ENCODE measurements around the gene BPTF. TPM values are rescaled to one million over a fixed set of nuclear protein-coding genes. Genes with fewer than 3 reads are reported as not detected.

BPTF gene
- total RNA-seq, 1 donor from 2014 or later = 96.9 TPM

DNA sequence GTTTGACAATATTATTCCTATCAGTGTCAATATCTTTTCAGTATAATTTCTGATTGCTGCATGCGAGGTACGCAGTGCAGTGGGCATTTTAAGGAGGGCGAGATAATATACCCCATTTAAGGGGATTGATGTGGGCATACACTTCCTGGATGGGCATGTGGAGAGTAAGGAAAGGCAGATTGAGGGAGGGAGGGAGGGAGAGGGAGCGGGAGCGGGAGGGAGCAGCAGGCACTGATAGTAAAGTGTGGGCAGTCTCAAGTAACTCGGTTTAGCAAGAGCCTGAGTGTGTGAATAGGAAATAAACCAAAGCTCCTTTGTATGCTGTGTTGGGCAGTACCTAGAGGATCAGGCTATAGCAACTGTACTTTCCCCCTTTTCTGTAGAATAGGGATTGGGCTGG, 5.1 kb downstream of the BPTF start:
- Histone ChIP-seq H3K4me3 (no peak overlapping the region), H3K4me1 (peaks cover 78% of the 10 kb centered on the region), H3K27me3 (ENCODE audit: low read depth) (no peaks in the 10 kb centered on the region), H3K36me3 (no peaks in the 10 kb centered on the region), H3K27ac (no peak overlapping the region), H3K9me3 (no peaks in the 10 kb centered on the region)
- ATAC-seq = peak; percentile 44 to 46
- TF ChIP-seq, protein P1, sequence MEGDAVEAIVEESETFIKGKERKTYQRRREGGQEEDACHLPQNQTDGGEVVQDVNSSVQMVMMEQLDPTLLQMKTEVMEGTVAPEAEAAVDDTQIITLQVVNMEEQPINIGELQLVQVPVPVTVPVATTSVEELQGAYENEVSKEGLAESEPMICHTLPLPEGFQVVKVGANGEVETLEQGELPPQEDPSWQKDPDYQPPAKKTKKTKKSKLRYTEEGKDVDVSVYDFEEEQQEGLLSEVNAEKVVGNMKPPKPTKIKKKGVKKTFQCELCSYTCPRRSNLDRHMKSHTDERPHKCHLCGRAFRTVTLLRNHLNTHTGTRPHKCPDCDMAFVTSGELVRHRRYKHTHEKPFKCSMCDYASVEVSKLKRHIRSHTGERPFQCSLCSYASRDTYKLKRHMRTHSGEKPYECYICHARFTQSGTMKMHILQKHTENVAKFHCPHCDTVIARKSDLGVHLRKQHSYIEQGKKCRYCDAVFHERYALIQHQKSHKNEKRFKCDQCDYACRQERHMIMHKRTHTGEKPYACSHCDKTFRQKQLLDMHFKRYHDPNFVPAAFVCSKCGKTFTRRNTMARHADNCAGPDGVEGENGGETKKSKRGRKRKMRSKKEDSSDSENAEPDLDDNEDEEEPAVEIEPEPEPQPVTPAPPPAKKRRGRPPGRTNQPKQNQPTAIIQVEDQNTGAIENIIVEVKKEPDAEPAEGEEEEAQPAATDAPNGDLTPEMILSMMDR (IDR thresholded peaks at IDR 0.05) = no peak
- intact Hi-C loops (cut with DNase I) = no loop called here
- DNase-seq = no peak

DNA sequence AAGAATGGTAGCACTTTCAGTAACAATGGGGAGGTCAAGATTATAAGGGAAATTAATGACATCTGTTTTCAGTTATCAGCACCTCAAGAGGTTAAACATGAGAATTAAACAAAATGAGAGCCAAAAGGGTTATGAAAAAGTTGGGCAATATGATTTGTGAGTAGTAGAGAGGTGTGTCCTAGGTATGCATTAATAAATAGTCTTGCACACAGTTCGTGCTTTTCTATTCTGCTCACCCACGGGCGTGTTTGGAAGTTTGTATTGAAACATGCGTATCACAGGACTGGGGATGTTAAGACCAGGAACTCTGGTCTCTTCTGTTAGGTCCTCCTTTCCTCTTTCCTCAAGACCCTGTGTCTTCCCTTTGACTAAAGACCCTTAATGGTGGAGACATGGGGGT, 6.0 kb downstream of the BPTF start:
- ATAC-seq = peak; percentile 35 to 46
- intact Hi-C loops (cut with DNase I) = no loop called here
- no peaks in the 10 kb centered on the region for H3K27me3 ChIP-seq (ENCODE audit: low read depth)
- no peaks in the 10 kb centered on the region for H3K9me3 ChIP-seq
- TF ChIP-seq, protein P1 (IDR thresholded peaks at IDR 0.05) = no peak
- DNase-seq = no peak
- H3K27ac ChIP-seq = no peak overlapping the region
- no peak overlapping the region for H3K4me3 ChIP-seq
- peaks cover 87% of the 10 kb centered on the region for H3K4me1 ChIP-seq
- no peaks in the 10 kb centered on the region for H3K36me3 ChIP-seq

DNA sequence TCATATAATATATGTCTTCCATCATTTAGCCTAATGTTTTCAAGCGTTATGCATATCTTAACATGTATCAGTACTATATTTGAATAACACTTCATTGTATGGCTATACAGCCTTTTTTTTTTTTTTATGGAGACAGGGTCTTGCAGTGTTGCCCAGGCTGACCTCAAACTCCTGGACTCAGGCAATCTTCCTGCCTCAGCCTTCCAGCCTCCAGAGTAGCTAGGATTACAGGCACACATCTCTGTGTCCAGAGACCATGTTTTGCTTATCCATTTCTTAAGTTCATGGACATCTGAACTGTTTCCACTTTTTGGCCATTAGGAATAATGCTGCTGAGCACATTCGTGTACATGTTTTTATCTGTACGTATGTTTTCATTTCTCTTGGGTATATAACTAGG, 7.8 kb downstream of the BPTF start:
- no peak for ATAC-seq
- DNase-seq = no peak
- intact Hi-C loops (cut with DNase I) = no loop called here
- no peak overlapping the region for H3K27ac ChIP-seq
- no peaks in the 10 kb centered on the region for H3K9me3 ChIP-seq
- H3K4me1 ChIP-seq = peaks cover 83% of the 10 kb centered on the region
- no peaks in the 10 kb centered on the region for H3K27me3 ChIP-seq (ENCODE audit: low read depth)
- TF ChIP-seq, protein P1 (IDR thresholded peaks at IDR 0.05) = no peak
- H3K4me3 ChIP-seq = no peak overlapping the region
- H3K36me3 ChIP-seq = no peaks in the 10 kb centered on the region

DNA sequence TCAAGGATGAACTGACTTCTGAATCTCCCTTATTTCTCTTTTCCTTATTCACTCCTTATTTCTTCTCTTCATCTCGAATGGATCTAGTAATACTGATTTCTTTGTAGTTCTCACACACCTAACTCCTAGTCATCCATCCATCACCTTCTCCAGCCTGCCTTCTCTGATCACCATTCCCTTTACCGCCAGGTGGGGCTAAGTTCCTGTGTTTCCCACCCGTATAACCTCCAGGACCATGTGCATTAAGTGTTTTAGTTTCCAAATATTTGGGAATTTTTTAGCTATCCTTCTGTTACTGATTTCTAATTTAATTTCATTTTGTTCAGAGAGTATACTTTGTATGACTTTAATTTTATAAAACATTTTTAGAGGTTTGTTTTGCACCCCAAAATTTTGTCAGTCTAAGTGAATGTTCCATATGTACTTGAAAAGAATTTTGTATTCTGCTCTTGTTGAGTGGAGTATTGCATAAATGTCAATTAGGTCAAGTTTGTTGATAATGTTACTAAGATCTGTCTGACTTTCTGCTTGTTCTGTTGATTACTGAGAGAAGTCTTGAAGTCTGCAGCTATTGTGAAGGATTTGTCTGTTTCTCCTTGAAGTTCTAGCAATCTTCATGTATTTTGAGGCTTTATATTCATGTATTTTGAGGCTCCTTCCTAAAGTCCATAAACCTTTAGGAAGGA, 8.8 kb downstream of the BPTF start:
- Histone ChIP-seq H3K4me1 (peaks cover 73% of the 10 kb centered on the region), H3K36me3 (no peaks in the 10 kb centered on the region), H3K27me3 (ENCODE audit: low read depth) (no peaks in the 10 kb centered on the region), H3K9me3 (no peaks in the 10 kb centered on the region), H3K4me3 (no peak overlapping the region), H3K27ac (no peak overlapping the region)
- DNase-seq (no peak), ATAC-seq (no peak)
- intact Hi-C loops (cut with DNase I) = no loop called here
- TF ChIP-seq, protein P1 (IDR thresholded peaks at IDR 0.05) = no peak

DNA sequence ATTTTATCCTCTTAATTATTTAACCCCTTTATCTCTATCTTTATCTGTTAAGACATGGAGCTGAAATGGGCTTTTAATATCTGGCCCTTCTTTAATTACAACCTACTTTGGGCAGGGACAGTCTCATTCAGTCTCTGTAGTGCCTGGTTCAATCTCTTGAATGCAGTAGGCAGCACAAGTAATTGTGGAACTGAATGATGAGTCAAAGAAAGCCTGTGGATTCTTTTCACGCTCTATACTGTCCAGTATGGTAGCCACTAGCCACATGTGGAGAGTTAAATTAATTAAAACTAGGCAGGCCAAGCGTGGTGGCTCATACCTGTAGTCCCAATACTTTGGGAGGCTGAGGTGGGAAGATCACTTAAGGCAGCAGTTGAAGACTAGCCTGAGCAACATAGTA, 9.3 kb downstream of the BPTF start:
- no peak for ATAC-seq
- H3K27me3 ChIP-seq (ENCODE audit: low read depth) = no peaks in the 10 kb centered on the region
- TF ChIP-seq, protein P1 (IDR thresholded peaks at IDR 0.05) = no peak
- intact Hi-C loops (cut with DNase I) = no loop called here
- DNase-seq = no peak
- no peak overlapping the region for H3K27ac ChIP-seq
- H3K36me3 ChIP-seq = no peaks in the 10 kb centered on the region
- H3K4me3 ChIP-seq = no peak overlapping the region
- H3K9me3 ChIP-seq = no peaks in the 10 kb centered on the region
- peaks cover 70% of the 10 kb centered on the region for H3K4me1 ChIP-seq

All from lower lobe of right lung (tissue), 2 donors.